ENCODE results near the gene WNT4.

Gene WNT4

DNA sequence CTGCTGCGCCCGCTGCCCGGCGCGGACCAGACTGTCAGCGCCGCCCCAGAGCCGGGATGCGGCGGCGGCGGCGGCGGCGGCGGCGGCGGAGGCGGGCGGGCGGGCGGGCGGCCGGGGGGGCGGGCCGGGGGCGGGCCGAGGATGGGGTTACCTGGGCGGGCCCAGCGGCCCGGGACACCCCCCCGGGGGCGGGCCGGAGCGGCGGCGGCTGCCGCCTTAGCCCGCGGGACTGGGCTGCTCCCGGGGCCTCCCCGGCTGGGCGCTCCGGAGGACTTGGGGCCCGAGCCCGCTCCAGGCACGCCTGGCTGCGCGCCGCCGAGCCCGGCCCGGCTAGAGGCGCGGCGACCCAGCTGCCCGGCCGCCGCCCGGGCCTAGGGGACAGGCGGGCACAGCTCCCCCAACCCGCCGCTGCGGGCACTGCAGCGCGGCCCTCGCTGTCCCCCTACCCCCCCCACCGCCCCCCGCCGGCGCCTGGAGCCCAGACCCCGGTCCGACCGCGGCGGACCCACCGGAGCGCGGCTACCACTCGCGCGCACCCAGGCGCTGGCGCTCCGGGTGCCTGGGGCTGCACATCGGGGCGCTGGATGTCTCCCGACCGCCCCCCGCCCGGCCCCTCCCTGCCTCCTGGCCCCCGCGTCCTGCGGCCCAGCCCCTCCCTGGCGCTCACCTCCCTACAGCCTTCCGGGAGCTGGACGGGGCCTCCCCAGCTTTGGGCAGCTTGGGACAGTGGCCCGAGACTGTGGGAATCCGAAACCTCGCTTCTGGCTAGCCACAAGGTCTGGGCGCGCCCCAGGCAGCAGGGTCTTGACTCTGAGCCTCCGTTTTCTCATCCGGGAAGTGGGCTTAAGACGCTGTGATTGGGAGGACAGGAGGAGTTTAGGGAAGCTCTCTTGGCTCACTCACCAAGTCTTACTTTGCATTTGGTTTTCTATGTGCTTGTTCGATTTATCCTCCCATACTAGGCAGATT lies at the start of gene WNT4:
Gene WNT4 (minus strand): TSS at position 33 of the 969 bp plus-strand sequence. CDS start 175 bp downstream, outside the sequence.
- no peak for DNase-seq (ENCODE audit: low read depth in 3 of 3)

DNA sequence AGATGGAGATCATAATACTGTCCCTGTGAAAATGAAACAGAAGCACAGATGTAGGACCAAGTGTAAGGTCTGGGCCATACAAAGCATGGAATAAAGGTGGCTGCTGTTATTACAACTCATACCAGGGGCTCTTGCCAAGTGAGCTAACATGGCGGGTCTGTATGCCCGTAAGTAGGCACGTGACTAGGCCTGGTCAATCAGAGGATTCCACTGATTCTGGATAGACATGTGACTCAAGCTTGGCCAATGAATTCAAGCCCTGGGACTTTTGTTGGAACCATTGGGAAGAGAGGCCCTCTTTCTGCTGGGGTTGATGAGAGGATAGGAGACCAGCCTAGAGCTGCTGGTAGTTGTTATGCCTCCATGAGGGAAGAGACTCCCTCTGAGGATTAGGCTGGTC lies 47.8 kb upstream of the WNT4 start:
- DNase-seq (ENCODE audit: low read depth in 3 of 3) = no peak

DNA sequence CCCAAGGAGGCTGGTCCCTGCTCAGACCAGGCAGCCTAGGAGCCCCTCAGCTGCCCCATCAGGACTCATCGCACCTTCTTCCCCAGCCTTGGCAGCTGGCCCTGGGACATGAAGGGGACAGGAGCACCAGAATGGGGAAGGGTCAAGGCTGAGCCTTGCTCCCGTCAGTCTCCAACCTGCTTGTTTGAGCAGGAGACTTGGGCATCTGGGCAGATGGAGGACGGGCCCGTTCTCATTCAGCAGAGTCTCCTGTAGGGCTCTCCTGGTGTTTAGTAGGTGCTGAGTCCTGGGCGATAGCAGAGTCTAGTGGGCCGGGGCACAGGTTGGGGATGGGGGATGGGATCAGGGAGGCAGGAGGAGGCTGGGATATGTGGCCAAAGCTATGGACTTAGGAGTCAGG lies 47.4 kb upstream of the WNT4 start:
- DNase-seq (ENCODE audit: low read depth in 3 of 3) = no peak

DNA sequence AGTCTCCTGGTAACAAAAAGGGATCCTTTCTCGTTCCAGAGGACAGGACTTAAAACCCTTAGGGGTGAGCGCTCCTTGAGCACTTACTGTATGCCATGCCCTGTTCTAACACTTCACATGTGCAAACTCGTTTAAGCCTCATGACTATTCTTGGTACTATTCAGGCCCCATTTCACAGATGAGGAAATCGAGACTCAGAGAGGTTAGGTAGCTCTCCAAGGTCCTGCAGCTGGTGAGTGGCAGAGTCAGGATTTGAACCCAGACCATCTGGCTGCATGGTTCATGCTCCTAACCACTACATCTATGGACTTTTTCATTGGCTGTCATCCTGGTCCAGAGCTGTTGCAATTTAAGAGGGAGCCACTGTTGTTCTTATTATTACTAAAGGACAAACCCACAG lies 46.7 kb upstream of the WNT4 start:
- DNase-seq (ENCODE audit: low read depth in 3 of 3) = no peak

DNA sequence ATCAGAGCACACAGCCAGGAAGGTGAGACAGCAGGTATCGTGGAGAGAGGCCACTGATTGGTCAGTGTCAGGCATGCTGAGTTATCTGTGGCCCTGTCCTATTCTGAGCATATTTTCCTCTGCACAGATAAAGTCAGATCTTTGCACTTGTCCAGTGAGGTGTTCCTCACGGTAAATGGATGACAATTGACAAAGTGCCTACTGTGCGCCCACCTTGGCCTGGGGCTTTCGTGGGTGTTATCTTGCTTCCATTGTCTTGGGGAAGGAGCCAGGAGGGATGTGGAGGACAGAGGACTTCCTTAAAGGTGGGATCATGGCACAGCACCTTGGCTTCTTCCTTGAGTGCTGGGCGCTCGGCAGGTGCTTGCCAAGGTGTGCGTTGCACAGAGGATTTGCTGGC lies 46.0 kb upstream of the WNT4 start:
- no peak for DNase-seq (ENCODE audit: low read depth in 3 of 3)

DNA sequence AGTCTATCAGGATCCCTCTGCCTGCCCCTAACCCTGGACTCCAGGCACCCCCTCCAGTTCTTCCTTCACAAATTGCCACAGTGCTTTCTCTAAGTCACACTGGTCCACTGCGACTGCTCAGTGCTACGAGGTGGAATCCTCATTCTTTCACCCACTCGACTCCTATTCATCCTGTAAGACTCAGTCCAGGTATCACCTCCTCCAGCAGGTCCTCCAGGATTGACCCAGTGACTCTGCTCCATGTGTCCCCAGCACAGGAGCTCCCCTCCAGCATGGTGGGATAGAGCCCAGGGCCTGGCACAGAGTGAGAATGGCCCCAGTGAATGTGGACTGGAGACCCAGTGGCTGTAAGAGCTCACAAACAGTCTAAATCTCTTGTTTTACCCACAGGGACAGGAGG lies 45.5 kb upstream of the WNT4 start:
- DNase-seq (ENCODE audit: low read depth in 3 of 3) = no peak

DNA sequence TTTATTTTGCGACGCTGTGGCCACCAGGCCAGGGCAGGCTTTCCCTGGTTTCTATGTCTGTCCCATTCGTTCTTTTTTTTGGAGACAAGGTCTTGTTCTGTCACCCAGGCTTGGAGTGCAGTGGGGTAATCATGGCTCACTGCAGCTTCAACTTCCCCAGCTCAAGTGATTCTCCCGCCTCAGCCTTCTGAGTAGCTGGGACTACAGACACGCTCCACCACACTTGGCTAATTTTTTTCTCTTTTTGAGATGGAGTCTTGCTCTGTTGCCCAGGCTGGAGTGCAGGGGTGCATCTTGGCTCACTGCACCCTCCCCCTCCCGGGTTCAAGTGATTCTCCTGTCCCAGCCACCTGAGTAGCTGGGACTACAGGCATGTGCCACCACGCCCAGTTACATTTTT lies 43.4 kb upstream of the WNT4 start:
- no peak for DNase-seq (ENCODE audit: low read depth in 3 of 3)

DNA sequence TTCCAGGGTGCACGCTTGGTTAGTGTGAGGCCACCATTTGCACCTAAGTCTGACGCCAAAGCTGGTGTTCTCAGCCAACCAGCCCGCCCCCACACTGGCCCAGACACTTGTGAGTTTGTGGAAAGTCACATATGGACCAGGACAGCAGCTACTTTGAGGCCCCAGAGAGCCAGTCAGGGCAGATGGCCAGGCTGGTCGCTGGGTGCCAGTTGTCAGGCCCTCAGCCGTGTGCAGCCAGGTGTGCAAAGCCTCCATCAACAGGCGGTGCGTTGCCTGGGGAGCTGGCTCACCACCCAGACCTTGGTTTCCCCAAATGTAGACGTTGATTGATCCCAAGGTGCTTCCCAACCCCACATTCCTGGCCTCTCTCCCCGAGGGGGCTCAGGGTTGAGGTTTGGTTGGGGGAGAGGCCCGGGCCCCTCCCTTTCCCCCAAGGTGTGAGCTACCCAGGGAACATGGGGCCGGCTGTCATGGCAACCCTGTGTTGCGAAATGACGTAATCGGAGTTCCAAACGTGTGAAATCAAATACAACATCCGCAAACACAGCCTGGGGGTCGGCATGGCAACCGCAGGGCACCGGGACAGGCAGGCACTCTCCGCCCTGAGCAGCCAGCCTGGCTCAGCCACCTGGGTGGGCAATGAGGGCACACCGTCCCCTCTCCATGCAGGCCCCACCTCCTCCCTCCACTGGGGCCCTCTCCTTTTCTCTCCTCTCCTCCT lies 42.2 kb upstream of the WNT4 start:
- no peak for DNase-seq (ENCODE audit: low read depth in 3 of 3)

DNA sequence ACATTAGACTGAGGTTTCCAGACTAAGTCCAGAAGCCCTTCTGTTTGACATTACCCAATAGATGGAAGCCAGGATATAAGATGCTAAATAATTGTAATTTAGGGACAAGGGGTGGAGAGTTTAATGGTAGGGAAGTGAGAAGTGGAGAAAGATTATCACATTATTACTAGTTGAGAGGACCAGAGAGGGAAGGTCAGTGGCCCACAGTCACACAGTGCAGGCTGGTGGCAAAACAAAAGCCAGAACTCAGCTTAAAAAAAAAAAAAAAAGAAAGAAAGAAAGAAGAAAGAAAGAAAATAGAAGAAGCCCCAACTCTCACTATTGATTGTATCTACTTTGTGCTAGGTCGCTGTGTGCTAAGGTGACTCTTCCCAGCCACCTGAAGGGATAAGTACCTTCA lies 41.6 kb upstream of the WNT4 start:
- no peak for DNase-seq (ENCODE audit: low read depth in 3 of 3)

DNA sequence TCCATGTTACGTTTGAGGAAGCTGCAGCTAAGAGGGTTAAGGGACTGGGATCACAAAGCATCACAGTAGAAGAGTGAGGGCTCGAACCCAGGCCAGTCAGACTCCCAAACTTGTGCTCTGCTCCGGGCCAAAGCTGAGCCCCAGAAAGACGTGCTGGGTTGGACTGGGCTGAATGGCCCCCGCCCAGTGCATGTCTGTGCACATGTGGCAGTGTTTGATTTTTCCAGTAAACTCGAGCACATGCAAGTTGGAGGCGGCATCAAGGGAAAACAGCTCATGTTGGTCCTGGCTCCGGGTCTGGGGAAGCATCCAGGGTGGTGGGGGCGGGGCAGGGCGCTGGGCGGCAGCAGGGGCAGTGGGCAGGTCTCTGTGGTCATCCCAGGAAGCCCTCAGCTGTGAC lies 39.8 kb upstream of the WNT4 start:
- DNase-seq (ENCODE audit: low read depth in 3 of 3) = no peak

DNA sequence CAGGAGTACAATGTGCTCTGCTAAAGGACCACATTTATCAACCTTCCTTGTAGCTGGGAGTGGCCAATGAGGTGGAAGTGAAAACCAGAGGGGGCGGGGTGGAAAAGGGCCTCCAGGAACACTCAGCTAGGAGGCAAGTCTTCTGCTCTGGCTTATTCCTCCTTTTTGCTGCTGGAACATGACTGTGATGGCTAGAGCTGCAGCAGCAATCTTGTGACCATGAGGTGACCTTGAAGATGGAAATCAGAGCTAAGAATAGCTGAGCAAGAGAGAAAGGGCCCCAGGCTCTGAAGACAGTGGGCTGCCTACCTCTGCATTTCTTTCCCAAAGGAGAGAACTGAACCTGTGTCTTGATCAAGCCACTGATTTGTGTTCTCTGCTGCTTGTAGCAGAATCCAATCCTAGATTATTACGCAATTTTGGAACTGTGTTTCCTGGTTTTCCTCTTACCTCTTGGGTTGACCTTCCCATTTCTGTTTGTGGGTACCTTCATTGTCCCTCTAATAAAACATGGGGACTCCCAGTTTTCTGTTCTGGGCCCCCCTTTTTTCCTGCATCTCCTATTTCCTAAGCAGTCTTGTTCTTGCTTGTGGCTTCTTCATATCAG lies 36.4 kb upstream of the WNT4 start:
- no peak for DNase-seq (ENCODE audit: low read depth in 3 of 3)

DNA sequence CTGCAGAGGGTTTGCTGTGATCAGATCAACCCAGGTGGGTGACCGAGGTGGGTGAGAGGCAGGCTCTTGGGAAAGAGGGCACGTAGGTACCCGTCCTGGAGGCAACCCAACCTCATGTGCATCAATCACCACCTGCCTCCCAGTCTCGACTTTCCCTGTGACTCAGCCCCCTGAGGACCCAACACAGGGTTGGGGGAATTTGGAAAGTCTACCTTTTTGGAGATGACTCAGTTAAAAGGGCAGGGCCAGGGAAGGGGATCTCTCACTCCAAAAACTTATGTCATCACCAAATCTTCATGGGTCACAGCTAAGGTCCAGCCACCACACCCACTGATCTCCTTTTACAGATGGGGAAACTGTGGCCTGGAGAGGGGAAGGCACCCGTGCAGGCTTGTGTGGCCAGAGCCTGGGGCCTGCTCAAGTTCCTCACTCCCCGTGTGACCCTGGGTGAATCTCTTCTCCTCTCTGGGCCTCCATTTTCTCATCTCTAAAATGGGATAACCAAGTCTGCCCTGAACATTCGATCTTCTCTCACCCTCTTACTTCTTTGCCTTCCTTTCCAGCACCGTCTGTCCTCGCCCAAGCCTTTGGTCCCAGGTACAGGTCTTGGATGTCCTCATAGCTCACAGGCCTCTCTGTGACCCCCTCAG lies 34.6 kb upstream of the WNT4 start:
- no peak for DNase-seq (ENCODE audit: low read depth in 3 of 3)

DNA sequence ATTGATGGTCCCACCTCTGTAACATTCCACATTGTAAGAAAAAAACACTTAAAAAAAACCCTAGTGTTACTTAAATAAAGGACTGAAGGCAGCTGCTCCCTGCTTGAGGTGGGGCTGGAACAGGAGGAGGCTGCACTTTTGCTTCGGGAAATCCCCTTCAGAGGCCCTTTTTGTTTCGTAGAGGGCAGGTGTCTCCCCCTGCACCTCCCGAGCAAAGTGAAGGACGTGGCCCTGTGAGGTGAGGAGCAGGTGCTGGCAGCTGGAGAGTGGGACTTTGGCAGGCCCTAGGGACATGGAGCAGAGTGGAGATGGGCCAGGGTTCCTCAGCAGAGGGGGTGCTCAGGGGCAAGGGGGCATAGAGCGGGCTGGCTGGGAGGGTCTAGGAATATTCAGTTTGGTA lies 33.4 kb upstream of the WNT4 start:
- DNase-seq (ENCODE audit: low read depth in 3 of 3) = no peak

DNA sequence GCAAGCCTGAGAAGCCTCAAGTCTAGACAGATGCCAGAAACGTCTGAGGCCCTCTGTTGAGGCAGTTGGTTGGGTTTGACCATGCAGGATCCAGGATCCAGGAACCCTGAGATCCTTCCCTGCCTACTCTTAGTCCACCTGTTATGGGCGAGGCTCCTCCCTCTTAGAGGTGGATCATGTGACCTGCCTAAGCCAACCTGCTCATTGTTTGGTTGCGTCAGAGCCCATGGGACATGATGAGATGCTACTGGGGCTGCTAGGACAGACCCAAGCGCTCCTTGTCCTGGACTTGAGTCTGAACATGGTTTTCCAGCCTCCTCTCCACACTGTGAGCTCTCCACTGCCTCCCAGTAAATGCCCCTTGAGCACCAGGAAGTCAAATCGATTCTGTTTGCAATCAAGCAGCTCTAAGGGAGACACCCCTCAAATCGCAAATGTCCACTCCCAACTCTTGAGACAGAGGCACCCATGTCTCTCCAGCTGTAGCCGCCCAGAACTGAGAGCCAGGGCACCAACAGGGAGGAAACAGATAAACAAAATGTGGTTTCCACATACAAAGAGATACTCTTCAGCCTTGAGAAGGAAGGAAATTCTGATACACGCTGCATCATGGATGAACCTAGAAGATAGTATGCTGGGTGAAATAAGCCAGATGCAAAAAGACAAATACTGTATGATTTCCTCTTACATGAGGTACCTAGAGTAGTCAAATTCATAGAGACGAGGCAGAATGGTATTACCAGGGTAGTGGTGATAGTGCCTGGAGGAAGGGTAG lies 31.7 kb upstream of the WNT4 start:
- no peak for DNase-seq (ENCODE audit: low read depth in 3 of 3)

DNA sequence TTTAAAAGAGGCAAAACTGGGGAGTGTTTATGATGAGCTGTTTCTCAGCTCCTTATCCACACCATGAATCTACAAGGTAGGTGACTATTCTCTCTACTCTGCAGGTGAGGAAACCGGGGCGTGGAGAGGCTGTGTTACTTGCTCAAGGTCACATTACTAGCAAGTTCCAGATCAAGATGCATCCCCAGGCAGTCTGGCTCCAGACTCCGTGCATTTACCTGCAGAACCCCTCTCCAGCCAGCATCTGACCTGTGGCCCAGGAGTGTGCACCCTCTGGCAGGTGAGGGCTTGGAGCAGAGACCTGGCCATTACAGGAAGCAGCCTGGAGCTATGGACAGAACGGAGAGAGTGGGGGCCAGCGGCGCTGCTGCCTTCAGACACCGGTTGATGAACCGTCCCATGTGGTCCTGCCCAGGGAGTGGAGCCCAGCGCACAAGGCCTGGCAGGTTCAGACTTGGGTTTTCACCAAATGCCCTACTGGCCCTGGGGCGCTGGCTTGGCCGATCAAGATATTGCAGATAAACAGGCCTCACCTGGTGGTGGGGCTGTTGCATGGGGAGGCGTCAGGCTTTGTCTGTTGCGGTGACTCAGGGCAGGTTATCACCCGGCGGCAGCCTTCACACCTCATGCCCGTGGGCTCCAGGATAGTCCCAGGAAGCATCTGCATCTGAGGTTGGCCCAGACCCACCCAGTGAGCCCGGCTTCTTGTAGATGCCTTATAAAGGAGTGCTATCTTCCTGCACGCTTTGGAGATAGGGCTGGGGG lies 29.2 kb upstream of the WNT4 start:
- DNase-seq (ENCODE audit: low read depth in 3 of 3) = no peak

DNA sequence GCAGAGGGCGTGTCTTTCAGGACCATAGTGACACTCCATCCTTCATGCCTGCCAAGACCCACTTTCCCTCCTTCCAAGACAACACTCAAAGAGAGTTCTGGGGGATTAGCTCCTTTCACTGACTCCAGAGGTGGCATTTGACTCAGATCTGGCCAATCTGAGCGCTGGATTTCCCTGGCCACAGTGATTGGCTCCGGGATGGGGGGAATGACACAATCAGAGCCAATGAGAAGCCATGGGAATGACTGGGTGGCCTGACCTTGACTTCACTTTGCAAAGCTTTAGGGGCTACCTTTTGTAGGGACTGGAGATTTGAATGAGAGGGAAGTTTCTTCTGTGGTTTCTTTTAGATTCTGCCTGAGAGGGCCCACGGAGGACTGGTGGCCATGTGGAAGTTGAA lies 26.9 kb upstream of the WNT4 start:
- no peak for DNase-seq (ENCODE audit: low read depth in 3 of 3)

DNA sequence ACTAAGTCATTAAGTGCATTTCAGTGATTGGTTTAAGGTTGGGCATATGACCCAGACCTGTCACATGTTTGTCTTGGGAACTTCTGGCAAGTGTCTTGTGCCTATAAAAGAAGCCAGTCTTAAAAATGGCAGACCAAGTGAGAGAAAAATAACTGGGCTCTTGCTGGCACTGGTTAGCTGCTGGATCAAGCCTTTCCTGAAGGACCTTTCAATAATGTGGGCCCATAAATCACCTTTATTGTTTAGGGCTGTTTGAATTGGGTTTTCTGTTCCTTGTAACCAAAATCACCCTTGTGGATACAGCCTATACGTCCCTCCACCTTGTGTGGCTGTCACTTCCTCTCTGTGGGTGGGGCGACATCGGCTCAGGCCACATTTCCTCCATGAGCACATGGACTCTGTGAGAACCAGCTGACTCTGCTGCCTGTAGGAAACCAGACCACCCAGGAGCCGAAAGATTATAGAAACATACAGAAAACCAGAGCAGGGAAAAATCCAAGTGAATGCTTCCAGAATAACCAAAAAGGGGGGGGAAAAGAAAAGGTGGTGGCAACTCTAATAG lies 25.6 kb upstream of the WNT4 start:
- no peak for DNase-seq (ENCODE audit: low read depth in 3 of 3)

DNA sequence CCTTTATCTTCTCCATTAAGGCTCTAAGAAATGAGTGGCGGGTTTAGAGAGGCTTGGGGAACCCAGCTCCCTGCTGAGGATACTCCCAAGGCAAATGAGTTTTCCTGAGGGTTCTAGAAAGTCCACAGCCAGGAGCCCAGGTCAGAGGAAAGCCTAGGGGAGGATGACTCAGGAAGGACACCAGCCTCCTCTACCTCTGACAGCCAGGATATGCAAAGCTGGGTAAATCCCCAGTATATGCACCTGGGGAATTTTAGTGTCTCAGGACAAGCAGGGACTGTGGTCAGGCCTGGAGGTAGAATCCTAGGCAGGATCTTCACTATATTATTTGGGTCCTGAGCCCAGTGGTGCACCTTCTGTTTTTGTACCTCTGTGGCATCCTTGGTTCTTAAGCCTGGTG lies 23.5 kb upstream of the WNT4 start:
- no peak for DNase-seq (ENCODE audit: low read depth in 3 of 3)

DNA sequence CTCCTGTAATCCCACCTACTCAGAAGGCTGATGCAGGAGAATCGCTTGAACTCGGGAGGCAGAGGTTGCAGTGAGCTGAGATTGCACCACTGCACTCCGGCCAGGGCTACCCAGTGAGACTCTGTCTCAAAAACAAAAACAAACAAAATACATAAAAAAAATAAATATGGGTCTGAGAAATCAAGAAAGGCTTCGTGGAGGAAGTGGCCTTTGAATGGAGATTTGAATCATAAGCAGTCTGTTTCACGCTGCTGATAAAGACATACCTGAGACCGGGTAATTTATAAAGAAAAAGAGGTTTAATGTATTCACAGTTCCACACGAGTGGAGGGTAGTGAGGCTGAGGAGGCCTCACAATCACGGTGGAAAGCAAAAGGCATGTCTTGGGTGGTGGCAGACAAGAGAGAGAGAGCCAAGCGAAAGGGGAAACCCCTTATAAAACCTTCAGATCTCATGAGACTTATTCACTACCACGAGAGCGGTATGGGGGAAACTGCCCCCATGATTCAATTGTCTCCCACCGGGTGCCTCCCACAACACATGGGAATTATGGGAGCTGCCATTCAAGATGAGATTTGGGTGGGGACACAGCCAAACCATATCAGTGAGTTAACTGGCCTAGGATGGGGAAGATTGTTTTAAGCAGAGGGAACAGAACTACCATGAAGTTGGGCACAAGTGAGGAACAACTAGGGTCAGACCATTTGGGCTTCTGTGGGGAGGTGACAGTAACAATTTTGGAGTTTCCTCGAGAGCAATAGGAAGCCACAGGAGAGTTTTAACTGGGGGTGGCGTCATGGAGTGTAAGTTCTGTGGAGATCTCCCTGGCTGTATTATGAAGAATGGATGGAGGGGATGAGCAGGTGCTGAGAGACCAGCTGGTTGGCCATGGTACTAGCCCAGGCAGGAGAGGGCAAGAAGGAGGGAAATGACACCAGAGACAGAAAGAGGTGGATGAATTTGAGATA lies 22.2 kb upstream of the WNT4 start:
- no peak for DNase-seq (ENCODE audit: low read depth in 3 of 3)

Data from stimulated activated CD4-positive, alpha-beta T cell treated with anti-CD3 and anti-CD28 coated beads, TNF-alpha, amount 100 ng/mL, for 4 hours (primary cell).